Measurements from ENCODE around the gene NGF.

DNA sequence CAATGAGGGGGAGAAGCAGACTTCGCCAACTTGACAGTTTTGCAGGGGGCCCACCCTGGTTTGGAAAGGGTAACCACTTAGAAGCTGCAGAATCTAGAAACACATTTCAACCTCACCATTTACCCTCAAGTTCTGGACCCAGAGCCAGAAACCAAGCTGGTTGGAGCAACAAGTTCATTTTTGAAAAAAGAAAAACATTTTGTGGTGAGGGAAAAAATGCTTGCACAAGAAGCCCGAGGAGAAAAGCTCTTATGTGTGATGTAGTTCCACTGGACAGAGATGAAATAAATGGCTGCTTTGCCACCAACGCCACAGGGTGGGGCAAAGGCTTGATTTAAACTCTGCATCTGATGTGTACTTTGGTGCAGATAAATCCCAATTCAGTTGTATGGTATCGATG is 10.6 kb upstream of the NGF start:
- TF ChIP-seq, protein P1, sequence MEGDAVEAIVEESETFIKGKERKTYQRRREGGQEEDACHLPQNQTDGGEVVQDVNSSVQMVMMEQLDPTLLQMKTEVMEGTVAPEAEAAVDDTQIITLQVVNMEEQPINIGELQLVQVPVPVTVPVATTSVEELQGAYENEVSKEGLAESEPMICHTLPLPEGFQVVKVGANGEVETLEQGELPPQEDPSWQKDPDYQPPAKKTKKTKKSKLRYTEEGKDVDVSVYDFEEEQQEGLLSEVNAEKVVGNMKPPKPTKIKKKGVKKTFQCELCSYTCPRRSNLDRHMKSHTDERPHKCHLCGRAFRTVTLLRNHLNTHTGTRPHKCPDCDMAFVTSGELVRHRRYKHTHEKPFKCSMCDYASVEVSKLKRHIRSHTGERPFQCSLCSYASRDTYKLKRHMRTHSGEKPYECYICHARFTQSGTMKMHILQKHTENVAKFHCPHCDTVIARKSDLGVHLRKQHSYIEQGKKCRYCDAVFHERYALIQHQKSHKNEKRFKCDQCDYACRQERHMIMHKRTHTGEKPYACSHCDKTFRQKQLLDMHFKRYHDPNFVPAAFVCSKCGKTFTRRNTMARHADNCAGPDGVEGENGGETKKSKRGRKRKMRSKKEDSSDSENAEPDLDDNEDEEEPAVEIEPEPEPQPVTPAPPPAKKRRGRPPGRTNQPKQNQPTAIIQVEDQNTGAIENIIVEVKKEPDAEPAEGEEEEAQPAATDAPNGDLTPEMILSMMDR (IDR thresholded peaks at IDR 0.05), result no peak
- TF ChIP-seq POLR2A (IDR thresholded peaks at IDR 0.05), result no peak

All from lower leg skin (tissue), 3 donors.